SKM-1 (cell line): ENCODE measurements around the gene COL4A2.

Source experiments
- DNase-seq: peaks from one replicate; lab custom pipeline; 2025; ENCODE audit not compliant: unreplicated experiment; lab: John Stamatoyannopoulos, UW

Gene COL4A2

DNA sequence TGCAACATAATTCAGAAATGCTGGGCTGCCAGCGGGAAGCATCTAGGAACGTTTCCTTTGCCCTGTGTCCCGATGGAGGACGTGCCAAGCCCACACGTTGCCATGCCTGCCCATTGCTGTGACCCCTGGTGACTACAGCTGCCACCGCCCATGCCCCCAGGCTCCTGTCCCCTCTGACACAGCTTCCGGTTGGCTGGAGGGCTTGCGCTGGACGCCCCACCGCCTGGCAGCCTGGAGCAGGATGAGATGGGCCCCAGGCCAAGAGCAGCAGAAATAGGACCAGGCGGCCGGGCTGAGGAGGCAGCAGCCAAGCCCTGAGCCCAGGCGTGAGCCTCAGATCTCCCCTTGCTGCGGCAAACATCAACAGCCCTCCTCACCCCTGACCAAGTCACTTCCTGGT lies 125.9 kb downstream of the COL4A2 start:
- DNase-seq = no peak

DNA sequence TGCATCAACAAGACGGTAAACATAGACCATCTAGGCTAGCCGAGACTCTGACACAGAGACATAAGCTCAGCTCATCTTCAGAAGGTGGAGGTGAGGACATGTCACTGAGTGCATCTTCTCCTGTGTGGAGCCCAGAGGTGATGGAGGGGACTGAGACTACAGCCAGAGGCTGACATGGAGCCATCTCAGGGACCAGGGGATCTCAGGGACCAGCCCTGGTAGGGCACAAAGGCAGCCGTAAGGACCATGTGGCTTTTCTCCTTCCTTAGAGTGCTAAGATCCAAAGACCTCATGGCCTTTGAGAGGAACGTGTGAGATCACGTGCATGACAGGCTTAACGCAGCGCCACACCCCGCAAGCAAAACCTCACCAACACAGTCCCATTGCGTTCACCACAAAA lies 127.5 kb downstream of the COL4A2 start:
- DNase-seq = no peak

DNA sequence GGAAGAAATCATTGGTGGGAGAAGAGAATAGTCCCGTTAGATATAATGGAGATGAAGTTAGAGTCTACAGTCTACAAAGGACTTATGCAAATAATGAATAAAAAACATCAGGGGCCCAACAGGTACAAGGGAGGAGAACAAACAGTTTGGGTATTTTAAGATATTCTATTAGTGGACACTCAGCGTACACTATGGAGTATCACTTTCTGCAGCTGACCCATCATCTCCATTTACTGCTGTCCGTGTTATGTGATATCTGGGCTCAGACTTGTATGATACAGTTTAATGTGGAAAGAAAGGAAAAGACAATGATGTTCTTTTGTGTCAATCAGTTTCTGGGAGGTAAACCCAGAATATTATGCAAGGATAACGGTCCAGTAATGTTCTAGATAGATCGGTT lies 128.2 kb downstream of the COL4A2 start:
- DNase-seq = no peak

DNA sequence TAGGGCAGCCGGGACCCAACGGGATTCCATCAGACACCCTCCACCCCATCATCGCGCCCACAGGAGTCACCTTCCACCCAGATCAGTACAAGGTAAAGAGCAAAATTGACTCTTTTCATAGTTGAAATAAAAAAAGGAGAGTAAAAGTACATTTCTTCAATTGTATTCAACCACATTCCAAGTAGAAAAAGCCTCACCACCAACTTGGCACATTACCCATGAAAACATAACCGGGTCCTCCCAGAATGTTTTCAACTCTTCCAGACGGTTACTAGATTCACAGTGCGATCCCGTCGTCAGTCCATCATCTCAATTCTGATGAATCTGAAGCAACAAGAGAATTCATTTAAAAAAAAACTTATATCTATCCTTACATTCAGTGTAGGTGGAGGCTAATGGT lies 129.2 kb downstream of the COL4A2 start:
- DNase-seq = no peak

DNA sequence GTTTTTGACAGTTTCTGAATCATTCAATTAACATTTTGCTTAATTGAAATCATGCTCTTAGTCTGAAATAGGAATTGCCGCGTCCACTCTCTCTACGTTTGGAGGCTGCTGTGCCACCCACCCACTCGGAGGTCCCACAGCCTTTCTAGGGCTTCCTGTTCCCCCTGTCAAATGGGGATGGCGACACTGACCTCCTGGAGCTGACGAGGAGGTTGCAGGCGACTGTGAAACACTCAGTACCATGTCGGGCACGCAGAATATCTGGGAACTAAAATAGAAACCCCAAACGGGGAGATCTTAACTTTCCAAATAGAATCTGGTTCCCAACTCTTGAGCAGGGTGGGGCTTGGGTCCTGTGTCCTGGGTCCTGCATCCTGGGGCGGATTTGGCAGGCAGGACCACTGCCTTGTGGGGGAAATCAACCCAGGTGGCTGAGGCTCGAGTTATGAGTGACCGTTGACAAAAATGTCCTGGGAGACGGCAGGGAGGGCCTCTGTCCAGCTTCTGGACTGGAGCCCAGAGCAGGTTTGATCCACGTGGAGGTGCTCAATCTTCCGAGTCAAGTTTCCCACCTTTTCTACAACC lies 129.8 kb downstream of the COL4A2 start:
- no peak for DNase-seq

DNA sequence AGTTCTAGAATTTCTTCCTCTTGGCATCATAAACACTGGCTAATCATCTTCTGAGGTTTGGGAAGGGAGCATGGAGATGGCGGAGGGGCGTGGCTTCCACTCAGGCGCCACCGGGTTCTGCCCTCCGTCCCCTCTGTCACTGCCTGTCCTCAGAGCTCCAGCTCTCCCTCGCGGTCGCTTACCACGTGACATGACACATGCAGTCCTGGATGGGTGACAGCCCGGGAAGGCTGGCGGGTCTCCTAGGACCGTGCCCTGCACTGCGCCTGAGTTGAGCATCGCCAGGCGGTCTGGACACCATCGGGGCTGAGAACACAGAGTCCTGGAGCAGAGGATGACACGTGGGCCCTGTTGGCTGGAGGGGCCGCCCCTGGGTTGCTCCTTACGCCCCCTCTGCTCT lies 131.1 kb downstream of the COL4A2 start:
- no peak for DNase-seq

DNA sequence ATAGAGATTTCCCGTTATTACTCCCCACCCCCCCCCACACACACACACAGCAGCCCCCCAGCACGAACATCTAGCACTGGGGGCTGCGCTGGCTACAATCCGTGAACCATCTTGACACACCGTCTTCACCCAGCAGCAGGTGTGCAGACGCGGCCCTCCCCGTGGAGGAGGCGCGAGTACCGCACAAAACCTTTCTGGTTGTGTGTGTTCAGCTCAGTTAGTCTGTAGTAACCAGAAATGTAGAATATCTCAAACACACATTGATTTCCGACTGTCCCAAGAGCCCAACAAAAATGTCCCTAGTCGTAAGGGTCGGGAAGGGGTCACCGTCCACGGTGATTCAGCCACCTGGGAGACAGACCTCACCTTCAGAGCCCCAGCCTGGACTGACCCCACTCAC lies 131.7 kb downstream of the COL4A2 start:
- DNase-seq = no peak

DNA sequence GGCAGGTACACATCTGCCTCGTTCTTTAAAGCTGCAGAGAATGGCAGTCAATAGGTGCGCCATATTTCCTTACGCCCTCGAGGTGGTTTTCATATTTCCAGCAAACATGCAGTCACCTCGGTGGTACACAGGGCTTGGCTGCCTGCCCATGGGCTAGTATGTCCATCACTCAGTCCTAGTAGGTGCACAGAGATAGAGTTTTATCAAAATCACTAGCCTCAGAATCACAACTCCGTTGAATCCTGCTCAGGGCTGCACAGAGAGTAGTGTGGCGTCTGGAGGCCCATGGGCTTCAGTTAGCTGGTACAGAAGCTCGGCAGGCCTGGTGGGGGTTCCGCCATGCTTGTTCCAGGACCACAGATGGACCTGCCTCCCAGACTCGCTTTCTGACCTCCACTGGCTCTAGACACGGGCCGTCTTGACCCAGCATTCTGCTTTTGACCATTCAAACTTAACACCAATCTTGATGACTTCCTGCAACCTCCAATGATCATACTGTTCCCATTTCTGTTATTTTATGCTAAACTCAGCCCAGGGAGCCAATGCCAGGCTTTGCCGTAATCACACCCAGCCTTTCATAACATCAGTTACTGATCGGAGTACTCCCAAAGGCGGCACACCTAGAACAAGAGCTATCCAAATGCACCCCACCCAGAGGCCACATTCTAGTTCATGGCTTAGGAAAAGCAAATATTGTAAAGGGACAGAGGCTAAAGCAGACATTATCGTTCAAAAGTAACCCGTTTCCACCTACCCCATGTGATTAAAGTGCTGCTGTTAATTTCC lies 134.1 kb downstream of the COL4A2 start:
- DNase-seq = no peak

DNA sequence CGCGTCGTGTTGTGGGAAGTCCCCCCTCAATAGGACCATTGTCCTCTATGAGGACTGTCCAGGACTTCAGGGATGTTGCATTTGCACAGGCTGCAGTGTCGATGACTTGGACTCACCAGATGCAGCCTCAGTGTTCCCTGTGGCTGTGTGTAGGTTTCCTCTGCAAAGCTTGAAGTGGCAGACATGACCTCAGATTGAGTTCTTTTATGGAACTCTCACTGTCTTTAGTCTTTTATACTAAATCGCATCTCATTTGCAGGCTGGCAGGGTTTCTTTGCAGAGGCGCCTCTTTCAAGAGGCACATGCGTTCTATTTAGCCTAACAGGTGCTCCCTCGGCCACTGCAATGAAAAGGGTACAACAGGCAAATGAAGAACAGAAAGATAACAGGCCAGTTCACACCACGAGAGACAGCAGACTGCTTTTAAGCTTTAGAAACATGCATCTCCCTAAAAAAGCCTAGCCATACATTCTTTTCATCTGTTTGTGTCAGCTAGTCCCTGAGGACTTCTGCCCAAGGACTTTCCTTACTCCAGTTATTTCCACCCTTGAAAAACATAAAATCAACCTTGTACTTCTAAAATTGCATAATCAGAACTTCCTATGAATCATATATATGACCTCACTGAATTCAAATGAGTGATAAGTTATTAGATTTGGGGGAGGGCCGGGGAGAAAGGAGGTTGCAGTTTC lies 136.0 kb downstream of the COL4A2 start:
- DNase-seq = no peak

DNA sequence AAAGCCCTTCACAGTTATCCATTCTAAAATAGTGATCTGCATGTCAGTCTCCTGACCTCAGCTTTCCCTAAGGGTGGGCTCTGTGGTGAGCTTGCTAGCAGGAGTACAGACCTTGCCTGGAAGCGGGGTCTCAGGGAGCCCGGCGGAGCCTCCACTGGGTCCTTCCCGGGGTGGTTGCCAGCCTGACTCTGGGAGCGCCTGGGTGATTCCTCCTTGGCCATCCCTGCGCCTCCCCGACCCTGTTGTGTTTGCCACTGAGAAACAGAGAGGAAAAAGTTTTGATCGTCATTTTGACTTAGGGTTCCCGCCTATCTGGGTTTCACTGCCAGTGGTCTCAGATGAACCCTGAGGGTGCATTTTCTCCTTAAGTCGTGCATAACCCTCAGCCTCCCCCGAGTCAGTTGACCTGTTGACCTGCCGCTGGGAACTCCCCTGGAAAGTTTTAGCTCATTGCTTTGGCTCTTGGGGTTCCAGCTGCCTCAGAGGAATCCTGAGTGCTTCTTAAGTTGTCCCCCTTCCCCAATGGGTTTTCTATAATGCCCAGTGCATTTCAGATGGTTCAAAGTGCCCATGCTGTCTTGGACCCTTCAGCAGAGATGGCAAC lies 136.6 kb downstream of the COL4A2 start:
- no peak for DNase-seq

DNA sequence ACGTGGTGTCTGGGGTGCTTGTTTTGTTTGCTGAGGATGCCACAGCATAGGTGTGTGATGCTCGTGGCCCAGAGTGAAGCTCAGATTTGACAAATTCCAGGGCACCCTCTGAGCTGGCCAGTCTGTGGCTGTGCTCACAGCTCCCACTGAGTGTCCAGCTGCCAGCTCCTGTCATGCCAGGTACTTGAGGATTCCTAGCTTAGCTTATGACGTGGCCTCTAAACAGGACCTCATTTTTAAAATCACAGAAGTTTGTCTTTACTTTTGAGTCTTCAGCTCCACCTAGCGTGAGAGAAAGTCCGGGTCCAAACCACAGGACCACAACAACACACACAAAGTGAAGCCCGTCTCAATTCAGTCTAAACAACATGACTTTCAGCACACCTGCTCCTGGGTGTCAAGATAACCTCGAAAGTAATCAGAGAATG lies 137.2 kb downstream of the COL4A2 start:
- no peak for DNase-seq

DNA sequence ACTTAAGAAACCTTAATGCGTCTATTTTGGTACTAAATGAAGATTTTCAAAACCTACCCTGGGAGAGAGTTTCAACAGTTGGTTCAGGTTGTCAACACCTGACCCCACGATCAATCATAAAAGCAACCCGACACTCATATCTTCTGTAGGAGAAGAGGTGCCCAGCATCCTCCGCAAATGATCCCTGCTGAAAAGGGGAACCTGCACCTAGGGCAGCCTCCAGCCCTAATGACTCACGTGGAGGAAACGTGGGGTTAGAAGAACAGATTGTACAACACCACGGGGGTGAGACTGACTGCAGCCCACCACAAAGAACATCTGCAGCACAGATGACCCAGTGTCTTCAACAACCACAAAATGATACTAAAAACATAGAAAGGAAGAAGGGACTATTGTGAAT lies 138.1 kb downstream of the COL4A2 start:
- DNase-seq = no peak

DNA sequence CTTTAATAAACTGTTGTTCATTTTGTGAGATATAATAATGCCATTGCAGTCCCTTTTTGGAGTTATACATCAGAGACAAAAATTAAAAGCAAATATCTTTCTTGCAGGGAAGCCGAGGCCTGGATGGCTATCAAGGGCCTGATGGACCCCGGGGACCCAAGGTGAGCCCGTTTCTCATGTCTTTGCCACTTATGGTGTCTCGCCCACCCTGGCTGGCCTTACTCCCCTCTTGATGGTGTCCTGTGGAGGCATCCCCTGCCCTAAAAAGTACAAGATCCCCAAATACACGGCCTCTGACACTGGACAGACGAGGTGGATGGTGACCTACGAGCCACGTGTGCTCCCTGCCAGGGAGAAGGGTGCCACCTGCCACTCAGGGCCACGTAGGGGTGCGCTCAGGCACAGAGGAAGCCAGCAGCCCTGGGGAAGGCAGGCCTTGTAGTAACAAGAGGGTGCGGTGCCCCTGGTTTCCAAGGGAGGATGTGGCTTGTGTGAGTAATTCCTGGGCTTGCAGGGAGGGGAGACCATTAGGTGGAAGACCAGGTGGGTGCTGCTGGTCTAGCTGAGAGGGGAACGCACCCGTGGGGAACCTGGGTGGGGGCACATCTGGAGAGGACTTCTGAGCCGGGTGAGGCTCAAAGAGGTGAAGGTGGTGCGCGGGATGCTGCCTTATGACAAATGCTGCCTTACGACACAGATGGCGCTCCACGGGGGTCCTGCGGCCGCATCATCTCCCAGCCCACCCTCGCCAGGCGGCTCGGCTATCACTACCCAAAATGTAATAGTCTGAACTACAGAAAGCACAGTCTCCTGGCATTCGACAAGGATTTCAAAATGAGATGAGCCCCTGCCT lies 138.9 kb downstream of the COL4A2 start:
- DNase-seq = no peak

DNA sequence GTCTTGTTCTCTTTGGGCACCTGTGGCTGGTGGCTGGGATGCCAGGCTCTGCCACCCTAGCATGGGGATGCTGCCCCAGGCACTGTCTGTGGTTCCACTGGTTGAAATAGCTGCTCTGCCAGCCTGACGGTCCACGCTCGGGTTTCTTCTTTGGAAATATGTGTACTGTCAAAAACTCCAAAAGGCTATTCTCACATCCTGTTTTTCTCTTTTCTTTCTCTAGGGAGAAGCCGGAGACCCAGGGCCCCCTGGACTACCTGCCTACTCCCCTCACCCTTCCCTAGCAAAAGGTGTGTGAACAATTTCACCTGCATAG lies 139.4 kb downstream of the COL4A2 start:
- no peak for DNase-seq

DNA sequence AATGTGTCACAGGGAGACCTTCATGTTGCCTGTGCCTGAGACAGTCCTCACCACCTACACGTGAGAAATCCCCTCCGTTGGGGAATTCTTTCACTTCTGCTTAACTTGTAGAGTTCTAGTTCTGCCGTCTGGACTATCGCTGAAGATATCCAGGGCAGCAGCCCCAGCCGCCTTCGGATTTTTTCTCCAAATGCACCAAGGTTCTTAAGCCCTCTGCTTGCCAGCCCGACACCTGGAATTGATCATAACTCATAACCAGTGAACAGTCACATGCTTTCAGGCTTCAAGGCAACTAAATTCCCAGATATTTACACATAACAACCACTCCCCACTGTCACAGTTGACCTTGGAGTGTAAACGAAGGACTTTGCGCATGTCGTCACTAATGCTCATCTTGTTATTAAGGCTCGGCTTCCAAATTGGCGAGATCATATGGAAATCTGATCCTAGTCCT lies 140.0 kb downstream of the COL4A2 start:
- no peak for DNase-seq

DNA sequence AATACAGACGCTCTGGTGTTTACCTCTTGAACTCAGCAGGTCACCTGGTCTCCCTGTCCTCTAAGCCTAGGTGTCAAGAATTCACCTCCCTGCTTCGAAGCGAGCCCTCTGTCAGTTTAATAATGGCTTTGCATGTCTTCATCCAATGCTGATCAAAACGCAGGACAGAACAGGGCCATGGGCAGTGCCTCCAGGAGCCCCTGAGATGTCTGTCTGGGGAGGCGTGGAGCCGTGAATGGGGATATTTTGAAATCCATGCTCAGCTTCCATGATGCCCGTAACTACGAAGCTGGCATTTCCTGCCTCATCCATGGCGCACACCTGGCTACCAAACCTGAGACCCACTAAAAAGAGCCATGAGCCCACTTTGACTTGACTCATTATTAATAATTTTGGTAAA lies 140.7 kb downstream of the COL4A2 start:
- no peak for DNase-seq

DNA sequence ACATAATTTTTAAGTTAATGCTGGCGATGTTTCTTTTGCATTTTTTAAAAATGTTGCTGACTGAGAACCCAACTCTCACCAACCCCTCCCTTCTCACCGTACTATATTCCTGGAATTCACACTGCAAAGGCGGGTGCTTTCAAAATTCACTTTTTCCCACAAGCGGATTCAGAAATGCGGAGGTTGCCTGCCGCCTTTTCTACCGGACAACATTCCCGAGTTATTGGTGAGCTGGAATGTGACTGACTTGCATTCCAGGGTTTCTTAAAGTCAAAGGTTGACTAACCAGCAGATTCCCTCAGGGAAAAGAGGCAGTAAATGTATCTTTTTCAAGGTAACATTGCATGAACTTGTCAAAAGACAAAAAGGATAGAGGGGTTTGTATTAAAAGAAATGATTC lies 141.1 kb downstream of the COL4A2 start:
- no peak for DNase-seq

DNA sequence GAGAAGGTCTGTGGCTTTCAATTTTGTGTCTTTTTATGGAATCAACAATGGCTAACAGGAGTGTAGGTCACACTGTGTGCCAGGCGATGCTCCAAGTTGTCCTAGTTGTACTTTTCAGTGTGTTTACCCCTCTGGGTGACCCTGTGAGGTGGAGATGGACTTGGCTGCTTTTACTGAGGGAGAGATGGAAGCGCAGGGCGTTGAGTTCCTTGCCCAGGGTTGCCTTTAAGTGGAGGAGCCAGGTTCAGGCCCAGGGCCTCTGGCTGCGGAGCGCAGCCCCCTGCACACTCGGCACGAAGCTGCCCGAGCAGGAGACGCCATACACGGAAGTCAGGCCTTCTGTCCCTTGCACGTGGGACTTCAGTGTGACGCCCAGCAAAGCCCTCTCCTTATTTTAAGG lies 141.6 kb downstream of the COL4A2 start:
- DNase-seq = no peak

DNA sequence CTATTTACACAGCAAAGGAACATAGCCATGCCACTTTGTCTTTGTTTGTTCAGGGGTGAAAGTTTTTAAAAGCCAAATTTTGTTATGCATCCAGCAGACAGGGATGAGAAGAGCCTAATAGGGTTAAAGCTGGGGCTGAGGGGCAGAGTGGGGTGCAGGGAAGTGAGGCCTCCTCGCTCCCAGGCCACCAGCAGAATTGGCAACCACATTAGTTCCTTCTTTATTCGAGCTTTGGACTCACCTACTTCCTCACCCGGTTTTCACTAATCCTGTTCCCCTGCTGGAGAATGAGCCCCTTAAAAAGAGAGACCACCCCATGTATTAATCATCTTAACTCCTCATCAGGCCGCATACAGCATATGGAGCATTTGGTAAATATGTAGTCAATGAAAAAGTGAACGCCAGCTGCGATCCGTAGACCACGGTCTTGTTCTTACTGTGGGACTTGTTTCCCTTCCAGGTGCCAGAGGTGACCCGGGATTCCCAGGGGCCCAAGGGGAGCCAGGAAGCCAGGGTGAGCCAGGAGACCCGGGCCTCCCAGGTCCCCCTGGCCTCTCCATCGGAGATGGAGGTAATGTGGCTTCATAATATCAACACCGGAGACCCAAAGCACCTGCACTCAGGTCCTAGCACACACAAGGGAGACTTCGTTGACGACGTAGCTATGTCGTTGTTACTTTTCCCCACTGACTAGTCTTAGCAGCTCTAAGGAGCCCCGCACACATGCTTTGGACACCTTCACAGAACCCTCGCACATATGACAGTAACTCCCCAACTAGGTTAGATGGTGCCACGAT lies 142.3 kb downstream of the COL4A2 start:
- DNase-seq = no peak
